ENCODE measurements around the gene SMYD3.

GRCh38 chr1:246166841-246167240 lies 340.2 kb downstream of the SMYD3 start:
- TF ChIP-seq, protein P1, sequence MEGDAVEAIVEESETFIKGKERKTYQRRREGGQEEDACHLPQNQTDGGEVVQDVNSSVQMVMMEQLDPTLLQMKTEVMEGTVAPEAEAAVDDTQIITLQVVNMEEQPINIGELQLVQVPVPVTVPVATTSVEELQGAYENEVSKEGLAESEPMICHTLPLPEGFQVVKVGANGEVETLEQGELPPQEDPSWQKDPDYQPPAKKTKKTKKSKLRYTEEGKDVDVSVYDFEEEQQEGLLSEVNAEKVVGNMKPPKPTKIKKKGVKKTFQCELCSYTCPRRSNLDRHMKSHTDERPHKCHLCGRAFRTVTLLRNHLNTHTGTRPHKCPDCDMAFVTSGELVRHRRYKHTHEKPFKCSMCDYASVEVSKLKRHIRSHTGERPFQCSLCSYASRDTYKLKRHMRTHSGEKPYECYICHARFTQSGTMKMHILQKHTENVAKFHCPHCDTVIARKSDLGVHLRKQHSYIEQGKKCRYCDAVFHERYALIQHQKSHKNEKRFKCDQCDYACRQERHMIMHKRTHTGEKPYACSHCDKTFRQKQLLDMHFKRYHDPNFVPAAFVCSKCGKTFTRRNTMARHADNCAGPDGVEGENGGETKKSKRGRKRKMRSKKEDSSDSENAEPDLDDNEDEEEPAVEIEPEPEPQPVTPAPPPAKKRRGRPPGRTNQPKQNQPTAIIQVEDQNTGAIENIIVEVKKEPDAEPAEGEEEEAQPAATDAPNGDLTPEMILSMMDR (IDR thresholded peaks at IDR 0.05), result no peak
- no peak for TF ChIP-seq POLR2A (IDR thresholded peaks at IDR 0.05)
- TF ChIP-seq POLR2AphosphoS5 (IDR thresholded peaks at IDR 0.05; ENCODE audit: insufficient read depth in 1 of 2, low read depth in 1 of 2), result no peak
